K562 (cell line): Measurements from ENCODE around the gene PSMC4. TPM values are rescaled to one million over a fixed set of nuclear protein-coding genes. Genes with fewer than 3 reads are reported as not detected.

Experiments
- BCOR ChIP-seq: fragments of 450-650 bp; IDR thresholded peaks from 2 replicates; pipeline ENCODE4 v1.6.1; 2016
- ESRRA ChIP-seq: fragments of 450-650 bp; IDR thresholded peaks from 2 replicates; pipeline ENCODE4 v1.6.1; 2014; ENCODE audit warnings: low read depth, mild to moderate bottlenecking, moderate library complexity, borderline replicate concordance
- ETV5 ChIP-seq: sonication (generic); formaldehyde crosslinking; IDR thresholded peaks from 2 replicates; pipeline ENCODE4 v1.4.0; 2020; ENCODE audit warnings: low read depth, mild to moderate bottlenecking, missing genetic modification reagents
- HDAC8 ChIP-seq: fragments of 450-650 bp; IDR thresholded peaks from 2 replicates; pipeline ENCODE4 v1.6.1; 2016; ENCODE audit warnings: mild to moderate bottlenecking, missing genetic modification characterization, moderate library complexity, missing compliant biosample characterization
- LARP7 ChIP-seq: fragments of 450-650 bp; IDR thresholded peaks from 2 replicates; pipeline ENCODE4 v1.6.1; 2016
- MIER1 ChIP-seq: fragments of 450-650 bp; IDR thresholded peaks from 2 replicates; pipeline ENCODE4 v1.6.1; 2016; ENCODE audit warnings: antibody characterized with exemption, mild to moderate bottlenecking, low read depth
- MLLT1 ChIP-seq, 2 experiments: fragments of 450-650 bp; IDR thresholded peaks; 2 replicates each; pipeline ENCODE4 v1.6.1; 2016
- MYC ChIP-seq, 2 experiments: fragments of 250-450 bp in 1 of 2; sonication (Bioruptor Pico) in 1 of 2; IDR thresholded peaks; 2 replicates each; pipeline versions ENCODE4 v1.5.1 to v1.6.1; 2012 to 2021; ENCODE audit warnings: low read depth in 2 of 2, borderline replicate concordance in 1 of 2, improper control_type of control experiment in 1 of 2, low read length in 1 of 2, mild to moderate bottlenecking in 1 of 2, moderate library complexity in 1 of 2
- SMARCC2 ChIP-seq: fragments of 450-650 bp; IDR thresholded peaks from 2 replicates; pipeline ENCODE4 v1.6.1; 2017; ENCODE audit warnings: antibody characterized with exemption, moderate library complexity, mild to moderate bottlenecking, low read depth
- TAF7 ChIP-seq: fragments of 450-650 bp; IDR thresholded peaks from 2 replicates; pipeline ENCODE4 v1.6.1; 2016; ENCODE audit warnings: missing genetic modification characterization, missing compliant biosample characterization
- TEAD4 ChIP-seq, 2 experiments: sonication (generic) in 1 of 2; formaldehyde crosslinking in 1 of 2; IDR thresholded peaks; 2 replicates each; pipeline versions ENCODE4 v1.6.1 to v1.8.0; 2012 to 2022; ENCODE audit warnings: borderline replicate concordance in 1 of 2, inconsistent platforms in 1 of 2, low read length in 1 of 2, mild to moderate bottlenecking in 1 of 2, missing genetic modification reagents in 1 of 2
- ZNF146 ChIP-seq: IDR thresholded peaks from one replicate; pipeline ENCODE4 v1.6.1; 2018; ENCODE audit warnings: missing compliant biosample characterization; ENCODE audit not compliant: unreplicated experiment
- ZNF407 ChIP-seq: fragments of 450-650 bp; IDR thresholded peaks from 2 replicates; pipeline ENCODE4 v1.6.1; 2016; ENCODE audit warnings: low read depth
- ZZZ3 ChIP-seq: fragments of 450-650 bp; IDR thresholded peaks from 2 replicates; pipeline ENCODE4 v1.6.1; 2016; ENCODE audit warnings: antibody characterized with exemption, mild to moderate bottlenecking, moderate library complexity
- polyA plus RNA-seq, 8 experiments: library from polyadenylated mRNA; depleted of rRNA in 4 of 8; stranded (reverse) in 5 of 8; unstranded in 3 of 8; fragments of >200 nt; fragmentation: Nextera tagmentation in 2 of 8; fragmentation: Illumina TruSeq in 1 of 8; extraction: Ambion mirVana in 2 of 8; extraction: Trizol in 1 of 8; gene quantifications; 2 replicates each; pipeline versions ENCODE4 v1.2.1 to v1.2.3, GENCODE V29; 2011 to 2014; ENCODE audit warnings: inconsistent platforms in 1 of 8, missing spikeins in 1 of 8
- total RNA-seq, 7 experiments: library from RNA; depleted of rRNA in 6 of 7; stranded (reverse); fragments of >200 nt in 6 of 7; fragmentation: Illumina TruSeq in 2 of 7; extraction: Trizol in 2 of 7; gene quantifications; 2 replicates each; pipeline versions ENCODE4 v1.2.1 to v1.2.3, GENCODE V29; 2011 to 2021; ENCODE audit warnings: low replicate concordance in 1 of 7
- TF ChIP-seq, protein P1 (sequence below): fragments of 450-650 bp; IDR thresholded peaks from 2 replicates; pipeline ENCODE4 v1.6.1; 2016; ENCODE audit warnings: borderline replicate concordance

PSMC4 gene
- total and polyA plus RNA-seq, 9 of the 15 experiments (the other 6 are each of a cell fraction or from before 2014, with no cell fraction given), result 45.9 to 475 (median 142) TPM

- TF ChIP-seq MIER1 (peak; percentile 60; the same call in 1 of the 2 replicates), ZNF146 (CRISPR knock-in tag) (no peak), ETV5 (no peak), TEAD4 (IDR thresholded peaks at IDR 0.05; ENCODE audit: low read length) (0 out of 2 replicates have a peak, but pooled peaks have one; percentile 6), TEAD4 (CRISPR knock-in tag; IDR thresholded peaks at IDR 0.05; ENCODE audit: borderline replicate concordance) (no peak), BCOR (0 out of 2 replicates have a peak, but pooled peaks have one; percentile 15), SMARCC2 (peak; percentile 26; the same call in 1 of the 2 replicates), ESRRA (0 out of 2 replicates have a peak, but pooled peaks have one; percentile 10), ZNF407 (no peak), MLLT1 (IDR thresholded peaks at IDR 0.05) (peak in 1 of 2 experiments; percentile 63; a peak in 1 of 4 replicates), LARP7 (0 out of 2 replicates have a peak, but pooled peaks have one; percentile 41), HDAC8 (no peak), MYC (IDR thresholded peaks at IDR 0.05; ENCODE audit: low read depth, low read length) (peak; percentile 72; the same call in 1 of the 2 replicates), MYC (CRISPR knock-in tag; IDR thresholded peaks at IDR 0.05; ENCODE audit: borderline replicate concordance, low read depth) (no peak), TAF7 (tag) (peak; percentile 39; the same call in 1 of the 2 replicates), ZZZ3 (no peak)
- TF ChIP-seq, protein P1, sequence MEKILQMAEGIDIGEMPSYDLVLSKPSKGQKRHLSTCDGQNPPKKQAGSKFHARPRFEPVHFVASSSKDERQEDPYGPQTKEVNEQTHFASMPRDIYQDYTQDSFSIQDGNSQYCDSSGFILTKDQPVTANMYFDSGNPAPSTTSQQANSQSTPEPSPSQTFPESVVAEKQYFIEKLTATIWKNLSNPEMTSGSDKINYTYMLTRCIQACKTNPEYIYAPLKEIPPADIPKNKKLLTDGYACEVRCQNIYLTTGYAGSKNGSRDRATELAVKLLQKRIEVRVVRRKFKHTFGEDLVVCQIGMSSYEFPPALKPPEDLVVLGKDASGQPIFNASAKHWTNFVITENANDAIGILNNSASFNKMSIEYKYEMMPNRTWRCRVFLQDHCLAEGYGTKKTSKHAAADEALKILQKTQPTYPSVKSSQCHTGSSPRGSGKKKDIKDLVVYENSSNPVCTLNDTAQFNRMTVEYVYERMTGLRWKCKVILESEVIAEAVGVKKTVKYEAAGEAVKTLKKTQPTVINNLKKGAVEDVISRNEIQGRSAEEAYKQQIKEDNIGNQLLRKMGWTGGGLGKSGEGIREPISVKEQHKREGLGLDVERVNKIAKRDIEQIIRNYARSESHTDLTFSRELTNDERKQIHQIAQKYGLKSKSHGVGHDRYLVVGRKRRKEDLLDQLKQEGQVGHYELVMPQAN, result 0 out of 2 replicates have a peak, but pooled peaks have one; percentile 61
Measured at GRCh38 chr19:39996218-39996810, 25.3 kb downstream of the PSMC4 start (continued).
